Lung (tissue), 10 donors: ENCODE data around the gene AKR1C2. TPM values are rescaled to one million over a fixed set of nuclear protein-coding genes. Genes with fewer than 3 reads are reported as not detected.
"Not testable (repeated sequence)": the region's sequence is repeated elsewhere in the genome, so short reads cannot be mapped to it uniquely, and the experiment has no call there.

Experiments used
- ATAC-seq: fragments of 200-7000 bp; cut with Tn5 transposase; one replicate; pipeline ENCODE4 v1.9.1; 2020; ENCODE audit warnings: moderate number of reproducible peaks; ENCODE audit not compliant: insufficient read depth, low FRiP score
- DNase-seq, 3 donors: peaks; one replicate each; pipeline ENCODE4 v3.0.0-alpha.2; 2013 to 2017
- H3K27ac ChIP-seq, 2 donors: one replicate each; pipeline ENCODE4 v1.5.1; 2013; ENCODE audit warnings: mild to moderate bottlenecking in 2 of 2, moderate library complexity in 2 of 2, control low read depth in 1 of 2, inconsistent platforms in 1 of 2, low read depth in 1 of 2, low read length in 1 of 2
- H3K27me3 ChIP-seq, 3 donors: one replicate each; pipeline ENCODE4 v1.5.1; 2013; ENCODE audit warnings: low read length in 2 of 3; ENCODE audit not compliant: control insufficient read depth in 3 of 3, insufficient read depth in 3 of 3
- H3K36me3 ChIP-seq, 4 donors: one replicate each; pipeline ENCODE4 v1.5.1; 2013; ENCODE audit warnings: low read length in 4 of 4, mild to moderate bottlenecking in 1 of 4, moderate library complexity in 1 of 4; ENCODE audit not compliant: control insufficient read depth in 4 of 4, insufficient read depth in 4 of 4
- H3K4me1 ChIP-seq, 5 donors: one replicate each; pipeline ENCODE4 v1.5.1; 2013; ENCODE audit warnings: low read length in 5 of 5, mild to moderate bottlenecking in 2 of 5, moderate library complexity in 1 of 5; ENCODE audit not compliant: control insufficient read depth in 5 of 5, insufficient read depth in 5 of 5
- H3K4me3 ChIP-seq: one replicate; pipeline ENCODE4 v1.5.1; 2013; ENCODE audit warnings: mild to moderate bottlenecking, control low read depth, moderate library complexity
- H3K9ac ChIP-seq, 2 donors: one replicate each; pipeline ENCODE4 v1.5.1; 2013; ENCODE audit warnings: low read length in 2 of 2, control low read depth in 1 of 2; ENCODE audit not compliant: insufficient read depth in 1 of 2
- H3K9me3 ChIP-seq, 4 donors: one replicate each; pipeline ENCODE4 v1.5.1; 2013; ENCODE audit warnings: low read length in 3 of 4, mild to moderate bottlenecking in 1 of 4, moderate library complexity in 1 of 4; ENCODE audit not compliant: control insufficient read depth in 4 of 4, insufficient read depth in 3 of 4
- WGBS, 2 donors: extraction: QIAGEN DNeasy Blood & Tissue Kit; methylation state at CpG; one replicate each; pipeline ENCODE4 v1.1.7; 2013; 5-methylcytosine and 5-hydroxymethylcytosine counted together
- polyA plus RNA-seq, 2 donors: library from polyadenylated mRNA; stranded (reverse); fragments of 200-250 nt; gene quantifications; one replicate each; pipeline ENCODE4 v1.2.1, GENCODE V29; 2013
- total RNA-seq, 2 donors: library from RNA; depleted of rRNA in 1 of 2; stranded (reverse); fragments of >200 nt in 1 of 2; gene quantifications; one replicate each; pipeline ENCODE4 v1.2.1, GENCODE V29; 2014 to 2021
- donor health status: Bipolar disorder and iron deficiency.
- donor health status: healthy.
- donor health status: DM: yes; HTN: yes; CAD: no.

The AKR1C2 gene
- total and polyA plus RNA-seq, 4 donors, result 1.8 to 56.6 (median 27.4) TPM

DNA sequence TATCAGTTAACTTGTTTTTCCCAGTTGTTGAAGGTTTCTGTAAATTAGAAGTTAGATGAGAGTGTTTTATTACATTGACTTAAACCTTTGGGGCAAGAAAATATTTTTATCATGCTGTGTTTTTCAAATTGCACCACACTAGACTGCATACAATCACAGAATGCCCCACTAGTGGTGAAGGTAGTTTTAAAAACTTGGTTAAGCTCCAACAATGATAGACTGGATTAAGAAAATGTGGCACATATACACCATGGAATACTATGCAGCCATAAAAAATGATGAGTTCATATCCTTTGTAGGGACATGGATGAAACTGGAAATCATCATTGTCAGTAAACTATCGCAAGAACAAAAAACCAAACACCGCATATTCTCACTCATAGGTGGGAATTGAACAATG, 33.3 kb downstream of the AKR1C2 start:
- 94 to 97% methylated on average over 2 of the region's 2 CpGs for whole genome bisulfite sequencing, 2 donors
- H3K27me3 ChIP-seq, H3K9ac ChIP-seq, H3K36me3 ChIP-seq, ATAC-seq, H3K4me3 ChIP-seq, H3K9me3 ChIP-seq, H3K4me1 ChIP-seq, H3K27ac ChIP-seq, DNase-seq: not testable (repeated sequence)

DNA sequence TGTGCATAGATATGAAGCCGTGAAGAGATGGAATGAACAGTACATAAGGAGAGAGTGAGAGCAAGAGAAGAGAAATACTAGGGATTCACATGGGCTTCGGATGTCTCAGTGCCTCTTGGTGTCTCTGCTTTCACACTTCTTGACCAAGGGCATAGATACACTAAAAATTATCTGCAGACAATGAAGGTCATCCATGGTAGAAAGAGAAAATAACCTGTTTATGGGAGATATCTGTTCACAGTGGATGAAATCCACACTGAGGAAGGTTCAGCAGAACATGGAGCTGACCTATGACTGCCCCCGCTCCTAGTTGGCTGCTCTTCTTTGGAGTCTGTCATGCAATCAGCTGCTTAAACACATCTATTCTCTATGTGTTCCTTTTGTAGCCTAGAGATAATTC, 34.4 kb downstream of the AKR1C2 start:
- not testable (repeated sequence) for ATAC-seq, H3K9ac ChIP-seq, H3K4me3 ChIP-seq, H3K27me3 ChIP-seq, H3K27ac ChIP-seq, H3K9me3 ChIP-seq, H3K36me3 ChIP-seq, DNase-seq, H3K4me1 ChIP-seq
- 92 to 94% methylated on average over 3 of the region's 3 CpGs for WGBS, 2 donors

GRCh38 chr10:4967189-4967588, 36.5 kb downstream of the AKR1C2 start:
- 95 to 96% methylated on average over 3 of the region's 3 CpGs for WGBS, 2 donors
- not testable (repeated sequence) for H3K36me3 ChIP-seq, H3K4me3 ChIP-seq, H3K27me3 ChIP-seq, H3K4me1 ChIP-seq, H3K27ac ChIP-seq, H3K9me3 ChIP-seq, DNase-seq, H3K9ac ChIP-seq, ATAC-seq

DNA sequence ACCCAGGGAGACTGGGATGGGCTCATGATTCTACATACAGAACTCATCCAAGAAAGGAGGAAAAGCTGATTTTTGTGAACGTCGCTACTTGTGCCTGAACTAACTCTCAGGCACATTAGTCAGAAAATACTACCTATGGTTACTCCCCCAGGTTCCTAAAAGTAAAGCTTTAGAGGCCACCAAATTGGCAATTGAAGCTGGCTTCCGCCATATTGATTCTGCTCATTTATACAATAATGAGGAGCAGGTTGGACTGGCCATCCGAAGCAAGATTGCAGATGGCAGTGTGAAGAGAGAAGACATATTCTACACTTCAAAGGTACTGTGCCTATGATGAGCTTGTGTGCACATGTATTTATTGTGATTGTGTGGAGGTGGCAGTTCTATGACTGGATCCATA, 37.9 kb downstream of the AKR1C2 start:
- ATAC-seq, H3K9me3 ChIP-seq, H3K4me3 ChIP-seq, H3K4me1 ChIP-seq, H3K36me3 ChIP-seq, DNase-seq, H3K27me3 ChIP-seq, H3K27ac ChIP-seq, H3K9ac ChIP-seq: not testable (repeated sequence)
- WGBS, 2 donors, result 95 to 97% methylated on average over 4 of the region's 4 CpGs

DNA sequence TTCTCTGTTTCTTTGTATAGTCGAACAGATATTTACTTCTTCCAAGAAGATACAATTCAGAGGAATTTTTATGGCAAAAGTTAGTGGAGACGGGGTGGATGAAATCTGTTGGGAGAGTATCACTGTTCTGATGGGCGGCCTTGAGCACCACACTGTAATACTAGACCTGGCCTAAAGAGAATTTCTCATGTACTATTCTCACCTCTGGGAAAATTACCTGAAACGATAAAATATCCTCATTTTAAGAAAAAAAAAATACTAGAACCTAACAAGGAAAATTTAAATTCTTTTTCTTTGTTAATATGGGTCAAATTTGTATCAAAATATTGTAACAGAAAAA, 39.9 kb downstream of the AKR1C2 start:
- H3K27me3 ChIP-seq, H3K4me3 ChIP-seq, H3K36me3 ChIP-seq, H3K27ac ChIP-seq, ATAC-seq, H3K9me3 ChIP-seq, H3K4me1 ChIP-seq, H3K9ac ChIP-seq, DNase-seq: not testable (repeated sequence)
- 40 to 83% methylated on average over 3 of the region's 4 CpGs for WGBS, 2 donors

- H3K9me3 ChIP-seq, H3K4me1 ChIP-seq, H3K27me3 ChIP-seq, H3K4me3 ChIP-seq, H3K27ac ChIP-seq, H3K9ac ChIP-seq, H3K36me3 ChIP-seq: not testable (repeated sequence)
- peak; percentile 94 for ATAC-seq
- WGBS, 2 donors, result 58 to 71% methylated on average over 6 of the region's 7 CpGs
- DNase-seq, result peak in 2 of 3 donors; percentile 24 to 39
Measured at GRCh38 chr10:4962876-4963814, 40.5 kb downstream of the AKR1C2 start, which contains the start of gene AKR1C1. Gene AKR1C1 (plus strand): TSS chr10:4963415. CDS start chr10:4963445, 30 bp downstream.

DNA sequence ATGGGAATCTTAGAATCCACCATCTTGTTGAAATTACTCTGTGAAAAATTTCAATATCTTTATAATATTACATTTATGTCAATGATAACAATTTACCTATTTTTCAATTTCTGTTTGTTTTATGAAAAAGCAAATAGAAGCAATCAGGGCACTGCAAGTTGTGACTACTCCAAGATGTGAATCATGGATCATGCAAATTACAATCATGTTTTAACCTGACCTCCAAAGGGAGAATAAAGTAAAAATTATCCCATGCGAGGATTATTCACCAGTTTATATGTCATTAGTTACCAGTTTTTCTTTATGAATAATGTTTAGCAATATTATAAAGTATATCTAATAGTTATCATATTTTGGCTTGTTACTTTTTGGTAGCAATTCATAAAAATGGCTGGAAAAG, 41.3 kb downstream of the AKR1C2 start:
- ATAC-seq, result not testable (repeated sequence)
- WGBS, 2 donors, result 73% methylated on average over 1 of the region's 1 CpG

GRCh38 chr10:4961558-4961957, 42.1 kb downstream of the AKR1C2 start:
- H3K27me3 ChIP-seq, H3K9me3 ChIP-seq, H3K4me1 ChIP-seq, ATAC-seq, H3K27ac ChIP-seq, DNase-seq, H3K9ac ChIP-seq, H3K4me3 ChIP-seq, H3K36me3 ChIP-seq: not testable (repeated sequence)
- WGBS, 2 donors, result 96 to 97% methylated on average over 11 of the region's 11 CpGs

More for the DNA sequence above, 41.3 kb downstream of the AKR1C2 start:
- not testable (repeated sequence) for H3K36me3 ChIP-seq, H3K27me3 ChIP-seq, H3K9me3 ChIP-seq, H3K4me3 ChIP-seq, H3K4me1 ChIP-seq, H3K27ac ChIP-seq, H3K9ac ChIP-seq, DNase-seq
